Ecto neural progenitor cell (in vitro differentiated cells): ENCODE measurements around the gene ERBIN.
"Not testable (repeated sequence)": the region's sequence is repeated elsewhere in the genome, so short reads cannot be mapped to it uniquely, and the experiment has no call there.

Experiments used
- DNase-seq: peaks from one replicate; pipeline ENCODE4 v3.0.0-alpha.2; 2018; ENCODE audit warnings: low spot score

The ERBIN gene

DNA sequence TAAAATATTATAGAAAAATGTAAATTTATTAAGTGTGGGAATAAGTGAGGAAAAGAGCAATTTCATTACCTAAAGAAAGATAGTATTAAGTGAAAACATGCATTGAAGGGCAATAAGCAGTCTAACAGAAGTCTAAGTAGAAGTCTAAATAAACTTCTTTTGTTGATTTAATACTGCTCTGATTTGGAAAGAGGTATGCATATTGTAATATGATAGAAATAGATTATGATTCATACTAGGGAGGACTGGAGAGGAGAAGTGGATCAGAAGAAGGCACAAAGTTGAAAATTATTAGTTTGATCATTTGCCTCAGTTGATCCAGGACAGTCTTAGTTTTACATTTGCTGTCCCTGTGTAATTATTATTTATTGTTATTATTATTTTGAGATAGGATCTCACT, 6.6 kb upstream of the ERBIN start:
- DNase-seq, result no peak

DNA sequence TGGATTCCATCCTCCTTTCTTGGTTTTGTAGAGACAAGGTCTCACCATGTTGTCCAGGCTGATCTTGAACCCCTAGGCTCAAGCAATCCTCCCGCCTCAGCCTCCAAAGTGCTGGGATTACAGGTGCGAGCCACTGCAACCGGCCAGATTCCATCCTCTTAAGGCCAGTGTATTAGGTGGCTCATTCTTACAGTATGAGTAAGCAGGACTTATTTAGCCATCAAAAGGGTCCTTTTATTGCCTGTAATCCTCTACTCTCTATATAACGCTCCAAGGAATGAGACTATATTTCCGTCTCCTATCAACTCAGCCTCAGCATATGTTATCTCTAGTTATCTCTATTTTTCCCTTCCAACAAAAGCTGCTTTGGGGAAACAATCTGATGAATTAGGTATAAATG, 3.0 kb upstream of the ERBIN start:
- DNase-seq, result no peak

DNA sequence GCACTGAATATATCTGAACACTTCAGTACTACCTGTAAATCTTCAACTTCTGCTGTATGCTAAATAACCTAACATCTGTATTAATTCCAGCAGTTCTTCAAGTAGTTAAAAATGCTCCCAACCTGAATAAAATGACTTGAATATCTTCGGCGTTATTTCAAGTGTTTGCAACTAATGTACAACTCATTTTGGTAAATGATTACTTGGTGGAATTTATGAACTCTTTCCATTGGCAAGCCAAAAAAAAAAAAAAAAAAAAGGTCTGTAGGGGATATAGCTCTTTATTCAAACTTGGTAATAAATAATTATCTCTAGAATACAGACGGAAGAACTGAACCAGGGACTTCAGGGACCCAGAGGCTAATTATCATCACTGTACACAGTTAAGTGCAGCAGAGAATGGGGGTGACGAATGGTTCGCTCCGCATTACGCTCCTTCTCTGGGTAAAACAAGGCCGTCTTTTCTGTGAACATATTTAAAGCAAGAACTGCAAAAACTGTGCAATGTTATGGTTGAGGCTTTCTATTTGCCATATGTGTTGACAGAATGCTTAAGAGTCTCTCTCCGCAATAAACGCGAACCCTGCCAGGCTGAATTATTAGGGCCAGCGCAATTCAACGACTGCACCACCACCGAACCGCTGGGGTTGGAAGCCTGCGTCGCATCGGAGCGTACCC, 1.9 kb upstream of the ERBIN start:
- DNase-seq, result no peak

DNA sequence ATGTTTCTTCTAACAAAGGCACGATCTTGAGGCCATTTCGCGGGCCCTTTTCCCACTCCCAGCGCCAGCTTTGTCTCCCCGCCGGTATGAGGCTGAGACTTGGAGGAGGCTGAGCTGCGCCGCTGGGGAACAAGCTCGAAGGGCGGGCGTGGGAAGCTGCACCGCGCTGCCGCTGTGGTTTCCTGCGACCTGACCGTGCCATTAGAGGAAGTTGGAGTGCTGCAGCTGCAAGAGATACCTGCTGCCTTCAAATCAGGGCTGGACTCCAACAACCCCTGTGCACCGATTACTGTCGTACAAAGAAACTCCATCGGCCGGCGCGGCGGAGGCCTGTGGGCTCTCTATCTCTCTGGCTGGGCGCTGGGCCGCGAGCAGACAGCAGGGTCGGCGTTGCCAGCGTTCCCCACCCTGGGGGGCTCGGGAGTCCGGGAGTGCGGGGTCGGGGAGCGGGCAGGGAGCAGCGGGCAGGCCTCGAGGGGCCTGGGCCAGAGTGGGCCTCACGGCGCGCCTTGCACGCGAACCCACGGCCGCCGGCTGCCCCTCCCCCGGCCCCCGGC, 1.3 kb upstream of the ERBIN start:
- DNase-seq, result no peak

DNA sequence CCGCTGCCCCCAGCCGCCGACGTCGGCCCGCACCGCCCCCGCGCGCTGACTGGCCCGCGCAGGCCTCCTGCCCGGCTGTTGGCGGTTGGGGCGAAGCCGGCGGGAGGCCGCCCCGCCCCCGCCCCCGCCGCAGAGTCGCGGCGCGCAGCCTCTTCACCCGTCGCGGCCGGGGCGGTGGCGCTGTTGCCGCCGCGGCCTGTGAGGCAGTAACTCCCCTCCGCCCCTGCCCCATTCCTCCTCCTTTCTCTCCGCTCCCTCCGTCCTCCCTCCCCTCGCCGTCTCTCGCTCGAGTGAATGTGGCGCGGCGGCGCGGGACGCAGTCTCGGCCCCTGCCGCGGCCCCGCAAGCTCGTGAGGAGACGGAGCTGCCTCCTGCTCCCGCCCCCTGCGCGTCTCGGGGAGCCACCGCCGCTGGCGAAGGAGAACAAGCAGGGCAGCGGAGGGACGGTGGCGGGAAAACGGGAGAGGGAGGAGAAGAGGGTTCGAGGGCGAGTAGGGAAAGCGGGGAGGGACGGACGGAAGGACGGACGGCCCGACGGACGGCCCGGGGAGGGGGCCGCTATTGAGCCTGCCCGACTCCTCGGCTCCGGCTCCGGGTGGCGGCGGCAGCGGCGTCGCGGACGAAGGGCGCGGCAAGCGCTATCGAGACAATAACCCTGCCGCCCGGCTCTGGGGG, 637 bp upstream of the ERBIN start:
- peak; percentile 90 for DNase-seq

DNA sequence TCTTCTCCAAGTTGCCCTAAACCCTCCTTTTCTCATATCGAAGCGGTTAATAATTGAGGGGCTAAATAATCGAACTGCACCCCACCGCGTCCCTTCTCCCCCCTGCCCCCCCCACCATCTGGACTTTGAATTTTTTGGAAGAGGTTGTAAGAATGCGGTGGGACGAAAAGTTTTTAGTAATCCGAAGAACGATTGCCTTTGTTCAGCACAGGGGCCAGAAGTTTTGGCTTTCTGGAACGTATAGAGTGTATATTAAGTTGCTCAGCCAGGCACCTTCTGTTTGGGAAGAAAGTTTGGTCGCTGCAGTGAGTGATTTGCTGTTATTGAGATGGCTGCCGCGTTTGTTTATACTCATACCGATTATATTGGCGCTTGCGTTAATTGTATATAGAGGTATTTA, 518 bp downstream of the ERBIN start:
- no peak for DNase-seq

DNA sequence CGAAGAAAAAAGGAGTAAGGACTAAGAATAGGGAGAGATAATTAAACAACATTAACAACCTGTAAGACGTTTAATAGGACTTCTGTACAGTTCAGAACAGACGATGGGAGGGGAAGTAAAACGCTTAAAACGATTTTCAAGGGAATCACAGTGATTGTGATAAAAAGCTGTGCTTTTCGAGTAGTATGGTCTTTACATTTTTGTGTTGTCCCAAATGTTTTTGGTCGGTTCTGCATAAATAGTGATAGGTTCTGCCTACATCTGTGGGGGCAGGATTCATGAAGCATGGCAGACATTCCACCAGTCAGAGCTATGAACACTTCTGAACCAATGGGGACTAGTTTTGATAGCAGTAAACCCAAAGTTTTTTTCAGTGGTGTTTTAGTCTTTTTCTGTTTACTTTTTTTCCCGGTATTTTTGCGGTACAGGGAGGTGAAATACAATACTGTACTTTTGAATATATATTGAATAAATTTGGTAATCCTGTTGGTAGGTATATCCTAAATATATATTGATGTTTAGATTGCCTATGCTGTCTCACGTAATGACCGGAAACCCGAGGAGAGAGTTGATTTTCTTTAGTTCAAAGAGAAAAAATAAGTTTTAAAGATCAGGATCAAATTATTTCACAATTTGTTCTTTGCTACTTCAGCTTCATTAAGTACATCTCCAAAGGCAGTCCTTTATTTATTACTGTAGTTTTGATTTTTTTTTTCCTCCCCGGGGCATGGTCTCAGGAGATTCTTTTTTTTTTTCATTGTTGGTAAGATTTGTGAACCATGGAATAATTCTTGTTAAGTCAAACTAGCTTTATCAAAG, 1.3 kb downstream of the ERBIN start:
- no peak for DNase-seq

DNA sequence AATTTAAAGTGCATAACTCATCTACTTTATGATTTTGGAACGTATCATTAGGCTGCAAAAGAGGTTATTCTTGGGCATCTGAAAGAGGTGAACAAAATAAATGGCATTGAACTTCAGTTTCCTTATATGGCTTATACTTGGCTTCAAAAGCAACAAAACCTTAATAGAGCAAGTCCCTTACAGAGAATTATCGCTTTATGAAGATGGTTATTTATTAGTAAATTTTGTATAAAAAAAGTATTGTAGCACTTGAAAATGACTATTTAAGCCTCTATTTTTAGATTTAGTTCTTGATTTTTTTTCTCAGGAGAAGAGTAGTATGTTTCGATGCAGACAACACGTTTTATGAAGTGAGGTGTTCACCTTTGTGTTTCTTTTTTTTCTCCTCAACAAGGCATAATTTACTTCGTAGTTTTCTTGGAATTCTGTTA, 2.0 kb downstream of the ERBIN start:
- DNase-seq, result no peak

DNA sequence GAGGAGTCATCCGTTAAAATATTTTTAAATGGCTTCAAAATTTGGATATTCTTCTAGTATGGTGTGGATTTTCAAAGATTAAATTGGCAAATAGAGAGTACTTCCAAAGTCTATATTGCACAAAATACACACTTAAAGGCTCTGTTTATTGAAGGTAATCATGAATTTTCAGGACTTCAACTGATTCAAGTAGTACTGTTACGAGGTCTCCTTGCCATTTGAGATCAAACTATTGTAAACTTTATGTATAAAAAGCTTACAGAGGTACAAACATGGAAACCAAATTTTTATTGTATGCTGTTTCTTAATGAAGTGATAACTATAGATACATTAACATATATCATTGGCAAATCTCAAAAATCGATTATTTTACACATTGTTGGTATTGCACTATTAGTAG, 2.5 kb downstream of the ERBIN start:
- no peak for DNase-seq

DNA sequence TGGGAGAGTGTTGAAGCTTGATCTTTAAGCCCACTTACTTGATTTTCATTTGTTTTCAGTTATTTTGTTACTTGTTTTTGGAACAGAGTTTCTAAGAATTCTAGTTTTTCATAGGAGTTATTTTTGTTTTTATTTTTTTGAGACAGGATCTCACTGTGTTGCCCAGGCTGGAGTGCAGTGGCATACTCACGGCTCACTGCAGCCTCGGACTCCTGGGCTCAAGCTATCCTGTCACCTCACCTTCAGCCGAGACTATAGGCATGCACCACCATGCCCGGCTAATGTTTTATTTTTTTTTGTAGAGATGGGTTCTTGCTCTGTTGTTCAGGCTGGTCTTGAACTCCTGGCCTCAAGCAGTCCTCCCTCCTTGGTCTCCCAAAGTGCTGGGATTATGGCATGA, 6.3 kb downstream of the ERBIN start:
- no peak for DNase-seq

DNA sequence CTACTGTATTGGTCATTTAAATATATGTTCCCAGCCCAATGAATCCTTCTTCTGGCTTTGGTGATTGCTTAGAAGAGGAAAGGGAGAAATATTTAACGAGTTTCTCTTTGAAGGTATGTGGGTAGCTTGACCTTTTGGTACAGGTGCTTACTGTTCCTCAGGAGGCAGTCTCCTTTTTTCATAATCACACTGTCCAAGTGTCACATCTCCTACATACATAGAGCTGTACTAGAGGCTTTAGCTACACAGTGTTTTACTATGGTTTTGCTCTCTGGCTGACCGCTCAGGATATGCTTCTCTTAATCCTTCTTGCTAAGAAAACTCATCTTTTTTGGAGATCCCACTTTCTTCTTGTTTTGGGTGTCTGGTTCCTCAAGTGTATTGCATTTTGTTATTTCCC, 6.9 kb downstream of the ERBIN start:
- no peak for DNase-seq

DNA sequence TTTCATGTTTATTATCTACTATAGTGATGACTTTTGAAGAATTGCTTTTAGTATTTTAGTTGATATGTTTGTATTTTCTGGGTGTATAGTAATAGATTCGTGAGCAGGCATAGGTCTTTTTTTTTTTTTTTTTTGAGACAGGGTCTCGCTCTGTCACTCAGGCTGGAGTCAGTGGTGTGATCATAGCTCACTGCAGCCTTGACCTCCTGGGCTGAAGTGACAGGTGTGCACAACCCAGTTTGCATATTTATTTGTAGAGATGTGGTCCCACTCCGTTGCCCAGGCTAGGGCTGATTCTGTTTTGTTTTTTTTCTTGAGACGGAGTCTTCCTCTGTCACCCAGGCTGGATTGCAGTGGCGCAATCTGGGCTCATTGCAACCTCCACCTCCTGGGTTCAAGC, 11.9 kb downstream of the ERBIN start:
- DNase-seq, result no peak

DNA sequence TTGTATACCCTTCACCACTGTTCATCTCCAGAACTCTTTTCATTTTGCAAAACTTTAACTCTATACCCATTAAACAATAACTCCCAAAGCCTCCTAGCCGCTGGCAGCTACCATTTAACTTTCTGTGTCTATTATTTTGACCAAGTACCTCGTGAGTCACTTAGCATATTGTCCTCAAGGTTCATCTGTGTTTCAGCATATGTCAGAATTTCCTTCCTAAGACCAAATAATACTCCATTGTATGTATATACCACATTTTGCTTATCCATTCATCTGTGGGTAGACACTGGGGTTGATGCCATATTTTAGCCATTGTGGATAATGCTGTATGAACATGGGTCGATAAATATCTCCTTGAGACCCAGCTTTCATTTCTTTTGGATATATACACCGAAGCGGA, 17.4 kb downstream of the ERBIN start:
- DNase-seq, result no peak

DNA sequence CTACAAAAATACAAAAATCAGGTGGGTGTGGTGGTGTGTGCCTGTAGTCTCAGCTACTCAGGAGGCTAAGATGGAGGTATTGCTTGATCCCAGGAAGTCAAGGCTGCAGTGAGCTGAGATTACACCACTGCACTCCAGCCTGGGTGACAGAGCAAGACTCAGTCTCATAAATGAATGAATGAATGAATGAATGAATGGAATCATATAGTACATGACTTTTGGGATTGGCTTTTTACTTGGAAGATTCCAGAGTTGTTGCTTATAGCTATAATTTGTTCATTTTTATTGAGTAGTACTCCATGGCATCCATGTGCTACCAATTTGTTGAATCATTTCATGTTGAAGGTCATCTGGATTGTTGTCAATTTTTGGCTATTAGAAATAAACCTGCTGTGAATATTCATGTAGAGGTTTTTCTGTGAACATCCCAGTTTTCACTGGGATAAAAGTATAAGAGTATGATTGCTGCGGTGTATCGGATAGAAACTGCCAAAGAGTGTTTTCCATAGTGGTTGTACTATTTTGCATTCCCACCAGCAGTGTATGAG, 19.9 kb downstream of the ERBIN start:
- no peak for DNase-seq

DNA sequence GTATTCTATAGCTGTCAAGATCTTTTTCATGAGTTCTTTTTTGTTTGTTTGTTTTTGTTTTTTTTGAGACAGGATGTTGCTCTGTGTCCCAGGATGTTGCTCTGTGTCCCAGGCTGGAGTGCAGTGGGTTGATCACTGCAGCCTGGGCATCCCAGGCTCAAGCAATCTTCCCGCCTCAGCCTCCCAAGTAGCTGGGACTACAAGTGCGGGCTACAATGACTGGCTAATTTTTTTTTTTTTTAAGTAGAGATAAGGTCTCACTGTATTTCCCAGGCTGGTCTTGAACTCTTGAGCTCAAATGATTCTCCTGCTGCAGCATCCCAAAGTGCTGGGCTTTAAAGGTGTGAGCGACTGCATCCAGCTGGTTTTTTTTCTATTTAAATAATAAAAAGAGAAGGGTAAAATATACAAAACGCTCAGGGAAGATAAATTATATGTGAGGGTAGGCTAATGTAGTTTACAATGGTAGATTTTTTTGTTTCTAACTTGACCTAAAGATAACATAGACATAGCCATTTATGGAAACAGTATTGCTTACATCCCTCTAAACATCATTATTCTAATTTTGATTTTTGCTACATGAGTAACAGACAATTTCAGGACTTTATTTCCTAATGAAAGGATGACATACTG, 21.9 kb downstream of the ERBIN start:
- no peak for DNase-seq

DNA sequence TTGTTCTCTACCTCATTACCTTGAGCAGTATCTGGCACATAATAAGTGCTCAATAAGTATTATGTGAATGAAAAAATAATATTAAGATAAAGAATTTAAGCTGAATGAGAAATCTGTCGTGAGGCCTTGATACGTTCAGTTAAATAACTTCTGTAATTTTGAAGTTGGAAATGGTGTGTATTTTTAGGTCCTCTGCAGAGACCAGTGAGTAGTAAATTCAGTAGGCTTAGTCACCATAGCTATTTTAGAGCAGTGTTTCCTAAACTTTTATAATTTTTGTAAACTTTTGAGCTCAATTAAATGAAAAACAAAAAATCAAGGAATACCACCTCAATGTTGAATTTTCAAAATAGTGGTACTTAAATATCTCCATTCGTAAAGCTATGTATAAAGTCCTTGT, 25.0 kb downstream of the ERBIN start:
- no peak for DNase-seq

DNA sequence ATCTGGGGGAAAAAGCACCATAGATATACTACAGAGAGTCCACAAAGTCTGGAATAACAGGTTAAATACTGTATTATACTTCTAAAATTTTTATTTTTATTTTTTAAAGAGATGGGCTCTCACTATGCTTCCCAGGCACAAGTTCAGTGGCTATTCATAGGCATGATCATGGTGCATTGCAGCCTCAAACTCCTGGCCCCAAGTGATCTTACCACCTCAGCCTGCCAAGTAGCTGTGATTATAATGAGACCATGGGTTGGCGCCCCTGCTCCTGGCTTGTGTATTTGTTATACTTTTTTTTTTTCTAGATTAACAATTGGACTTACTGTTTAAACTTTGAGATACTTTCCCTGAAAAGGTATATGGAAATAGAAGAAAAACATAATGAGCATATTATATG, 25.9 kb downstream of the ERBIN start:
- DNase-seq, result no peak

DNA sequence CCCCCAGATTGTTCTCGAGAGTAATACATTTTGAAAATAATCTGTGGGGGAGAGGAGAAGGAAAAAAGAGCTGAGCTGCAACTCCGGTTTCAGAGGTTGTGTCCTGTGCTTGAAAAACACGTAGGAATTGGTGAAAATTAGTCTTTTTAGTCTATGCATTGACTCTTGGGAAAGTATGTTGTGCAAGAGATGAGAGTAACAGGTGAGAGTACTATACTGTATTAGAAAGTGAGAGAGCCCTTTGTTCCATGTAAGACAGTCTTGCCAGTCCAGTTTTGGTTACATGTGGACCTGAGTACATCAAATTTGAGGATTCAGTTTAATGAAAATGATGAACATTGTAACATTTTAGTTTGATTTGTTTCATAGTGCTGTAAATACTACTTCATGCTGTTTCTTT, 27.8 kb downstream of the ERBIN start:
- DNase-seq, result no peak

DNA sequence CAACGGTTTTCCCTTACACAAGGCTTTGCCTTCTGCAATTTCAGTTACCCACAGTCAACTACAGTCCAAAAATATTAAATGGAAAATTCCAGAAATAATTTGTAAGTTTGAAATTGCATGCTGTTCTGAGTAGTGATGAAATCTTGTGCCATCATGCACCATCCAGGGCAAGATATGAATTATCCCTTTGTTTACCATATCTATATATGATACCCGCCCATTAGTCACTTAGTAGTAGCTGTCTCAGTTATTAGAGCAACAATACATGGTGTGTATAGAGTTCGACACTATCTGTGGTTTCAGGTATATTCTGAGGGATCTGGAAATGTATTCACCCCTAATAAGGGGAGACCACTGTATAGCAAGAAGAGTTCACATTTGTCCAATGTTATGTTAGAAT, 29.4 kb downstream of the ERBIN start:
- no peak for DNase-seq

DNA sequence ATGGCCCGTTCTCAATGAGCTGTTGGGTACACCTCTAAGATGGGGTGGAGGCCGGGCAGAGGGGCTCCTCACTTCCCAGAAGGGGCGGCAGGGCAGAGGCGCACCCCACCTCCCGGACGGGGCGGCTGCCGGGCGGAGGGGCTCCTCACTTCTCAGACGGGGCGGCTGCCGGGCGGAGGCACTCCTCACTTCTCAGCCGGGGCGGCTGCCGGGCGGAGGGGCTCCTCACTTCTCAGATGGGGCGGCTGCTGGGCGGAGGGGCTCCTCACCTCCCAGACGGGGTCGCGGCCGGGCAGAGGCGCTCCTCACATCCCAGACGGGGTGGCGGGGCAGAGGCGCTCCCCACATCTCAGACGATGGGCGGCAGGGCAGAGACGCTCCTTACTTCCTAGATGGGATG, 31.3 kb downstream of the ERBIN start:
- not testable (repeated sequence) for DNase-seq

DNA sequence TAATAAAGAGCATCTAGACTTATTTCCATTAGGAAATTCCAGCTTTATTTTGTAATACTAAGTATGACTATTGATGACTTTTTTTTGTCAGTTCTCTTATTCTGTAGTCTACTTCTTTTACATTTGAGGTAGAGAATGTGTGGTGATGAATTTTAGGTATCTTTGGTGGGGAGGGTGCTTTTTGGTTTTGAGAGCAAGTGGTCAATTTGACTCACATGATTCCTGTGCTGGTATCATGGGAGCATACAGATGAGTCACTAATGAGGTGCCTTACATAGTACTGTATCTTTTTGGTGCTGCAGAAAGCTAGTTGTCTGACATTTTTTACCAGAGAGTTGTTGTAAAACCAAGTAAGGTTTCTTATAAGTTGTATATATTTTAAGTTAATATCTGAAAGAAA, 35.3 kb downstream of the ERBIN start:
- DNase-seq, result no peak
